ENCODE measurements around the gene BCAS4. TPM values are rescaled to one million over a fixed set of nuclear protein-coding genes. Genes with fewer than 3 reads are reported as not detected.

BCAS4 gene
- total RNA-seq (1 to 10 TPM; 2.9 to 4.6 TPM), polyA plus RNA-seq (ENCODE audit: insufficient read length in 6 of 6) (1 to 10 TPM; 5.8 to 8.2 (median 7.2) TPM)
- long read RNA-seq, donor 1, full-length matches to known transcripts: 3 of 3 reads
- long read RNA-seq, donor 1, partial matches to known transcripts: 0 of 3 reads
- long read RNA-seq, donor 1, other reads (novel, unspliced or antisense): 0 of 3 reads
- long read RNA-seq, donor 2, partial matches to known transcripts: 0 of 1 reads
- long read RNA-seq, donor 2, other reads (novel, unspliced or antisense): 0 of 1 reads
- long read RNA-seq, donor 3, full-length matches to known transcripts: 5 of 5 reads
- long read RNA-seq, donor 3, partial matches to known transcripts: 0 of 5 reads
- long read RNA-seq, donor 3, other reads (novel, unspliced or antisense): 0 of 5 reads
- long read RNA-seq, donor 4, full-length matches to known transcripts: 6 of 9 reads
- long read RNA-seq, donor 4, partial matches to known transcripts: 2 of 9 reads
- long read RNA-seq, donor 4, other reads (novel, unspliced or antisense): 1 of 9 reads
- long read RNA-seq, donor 5, full-length matches to known transcripts: 2 of 102 reads
- long read RNA-seq, donor 5, partial matches to known transcripts: 100 of 102 reads
- long read RNA-seq, donor 5, other reads (novel, unspliced or antisense): 0 of 102 reads
- long read RNA-seq, donor 6, full-length matches to known transcripts: 2 of 174 reads
- long read RNA-seq, donor 6, partial matches to known transcripts: 172 of 174 reads
- long read RNA-seq, donor 6, other reads (novel, unspliced or antisense): 0 of 174 reads
- long read RNA-seq, donor 7, full-length matches to known transcripts: 6 of 138 reads
- long read RNA-seq, donor 7, partial matches to known transcripts: 65 of 138 reads
- long read RNA-seq, donor 7, other reads (novel, unspliced or antisense): 67 of 138 reads
- long read RNA-seq, donor 8, full-length matches to known transcripts: 3 of 3 reads
- long read RNA-seq, donor 8, partial matches to known transcripts: 0 of 3 reads
- long read RNA-seq, donor 8, other reads (novel, unspliced or antisense): 0 of 3 reads
- long read RNA-seq, donor 9: 0 reads
- long read RNA-seq, donor 10, full-length matches to known transcripts: 12 of 13 reads
- long read RNA-seq, donor 10, partial matches to known transcripts: 0 of 13 reads
- long read RNA-seq, donor 10, other reads (novel, unspliced or antisense): 1 of 13 reads
- long read RNA-seq, donor 11, full-length matches to known transcripts: 5 of 5 reads
- long read RNA-seq, donor 11, partial matches to known transcripts: 0 of 5 reads
- long read RNA-seq, donor 11, other reads (novel, unspliced or antisense): 0 of 5 reads
- long read RNA-seq, donor 12, full-length matches to known transcripts: 2 of 2 reads
- long read RNA-seq, donor 12, partial matches to known transcripts: 0 of 2 reads
- long read RNA-seq, donor 12, other reads (novel, unspliced or antisense): 0 of 2 reads

- peak; percentile 76 to 81 for TF ChIP-seq CTCF (IDR thresholded peaks at IDR 0.05)
- peak within 1 kb of the TSS; percentile 66 to 68 for H3K4me3 ChIP-seq
- peaks cover 18 to 29% of the 10 kb centered on the region in 2 donors for H3K4me1 ChIP-seq
- intact Hi-C loops (cut with DNase I): loop anchor here in 1 of 2 donors (10.0 kb wide), 1 partner anchor 130 kb away; no protein-coding TSS in a partner anchor
- peak; percentile 88 for ATAC-seq
- H3K36me3 ChIP-seq: no peaks in the 10 kb centered on the region
- no peaks in the 10 kb centered on the region for H3K9me3 ChIP-seq
- DNase-seq: peak; percentile 70 to 93 (median 77)
- H3K27ac ChIP-seq: peak within 1 kb of the TSS in 1 of 2 donors; percentile 4
- H3K27me3 ChIP-seq: peaks cover 0 to 30% of the 10 kb centered on the region in 2 donors
These were observed at the start of gene BCAS4 for GRCh38 chr20:50794846-50795634. BCAS4 (plus strand) TSS chr20:50795061; CDS start chr20:50795084, 23 bp downstream.

- no peak overlapping the region for H3K4me3 ChIP-seq
- no peak for TF ChIP-seq CTCF (IDR thresholded peaks at IDR 0.05)
- H3K4me1 ChIP-seq: peaks cover 12 to 18% of the 10 kb centered on the region in 2 donors
- intact Hi-C loops (cut with DNase I): no loop called here
- H3K27ac ChIP-seq: no peak overlapping the region
- ATAC-seq: no peak
- H3K36me3 ChIP-seq: peaks cover 0 to 12% of the 10 kb centered on the region in 2 donors
- no peak for DNase-seq
- H3K9me3 ChIP-seq: no peaks in the 10 kb centered on the region
- no peaks in the 10 kb centered on the region for H3K27me3 ChIP-seq
These were observed 49.2 kb upstream of the BCAS4 start for GRCh38 chr20:50745634-50746137.

- Histone ChIP-seq H3K9me3 (no peaks in the 10 kb centered on the region), H3K4me3 (no peak overlapping the region), H3K36me3 (peaks cover 0 to 12% of the 10 kb centered on the region in 2 donors), H3K4me1 (peaks cover 12 to 18% of the 10 kb centered on the region in 2 donors), H3K27me3 (no peaks in the 10 kb centered on the region), H3K27ac (peak overlapping the region in 1 of 2 donors; percentile 10)
- TF ChIP-seq CTCF (IDR thresholded peaks at IDR 0.05): no peak
- intact Hi-C loops (cut with DNase I): no loop called here
- no peak for DNase-seq
- no peak for ATAC-seq
These were observed 48.5 kb upstream of the BCAS4 start for GRCh38 chr20:50746138-50746940.
